GM12891 (cell line): ENCODE data around the gene TMEM50A.
"Not testable (repeated sequence)": the region's sequence is repeated elsewhere in the genome, so short reads cannot be mapped to it uniquely, and the experiment has no call there.

ENCODE experiments used
- PAX5 ChIP-seq: IDR thresholded peaks from 2 replicates; pipeline ENCODE4 v1.6.1; 2011; ENCODE audit warnings: low read length, moderate library complexity, mild to moderate bottlenecking; ENCODE audit not compliant: insufficient read depth, severe bottlenecking
- POLR2A ChIP-seq: IDR thresholded peaks from 2 replicates; pipeline ENCODE4 v1.6.1; 2011; ENCODE audit warnings: low read depth, low read length, control low read depth
- POLR2AphosphoS5 ChIP-seq: IDR thresholded peaks from 2 replicates; pipeline ENCODE4 v1.6.1; 2011; ENCODE audit warnings: low read depth, low read length, control low read depth
- SPI1 ChIP-seq: IDR thresholded peaks from 2 replicates; pipeline ENCODE4 v1.6.1; 2011; ENCODE audit warnings: low read depth, low read length, control low read depth
- TAF1 ChIP-seq: IDR thresholded peaks from 2 replicates; pipeline ENCODE4 v1.6.1; 2011; ENCODE audit warnings: low read depth, low read length, control low read depth

DNA sequence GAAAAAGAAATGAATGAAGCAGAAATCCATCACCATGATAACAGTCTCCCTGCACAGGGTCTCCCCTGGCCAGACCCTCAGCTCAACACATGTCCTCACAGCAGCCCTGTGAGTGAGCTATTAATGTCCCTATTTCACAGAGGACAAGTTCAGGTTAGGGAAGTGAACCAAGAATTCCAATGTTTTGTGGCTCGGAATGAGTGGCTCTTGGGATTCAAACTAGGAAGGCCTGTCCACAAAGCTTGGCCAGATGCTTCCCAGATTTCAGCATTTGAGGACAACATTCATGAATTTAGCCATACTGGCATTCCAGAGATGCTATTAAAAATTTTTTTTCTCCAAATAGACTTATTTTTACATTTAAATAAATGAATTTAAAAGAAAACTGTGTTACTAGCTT is 44.4 kb downstream of the TMEM50A start:
- TF ChIP-seq TAF1, POLR2A, POLR2AphosphoS5, PAX5, SPI1: not testable (repeated sequence)
